Activated T-cell treated with anti-CD3 and anti-CD28 coated beads for 1 hour (primary cell): ENCODE measurements around the gene ZFP3.
A peak's percentile ranks its signal among the peaks of the same experiment; 100 is the strongest.
"Not testable (repeated sequence)": the region's sequence is repeated elsewhere in the genome, so short reads cannot be mapped to it uniquely, and the experiment has no call there.

Experiments
- DNase-seq: peaks from one replicate; pipeline ENCODE4 v3.0.0-alpha.2; 2020; ENCODE audit warnings: low read depth

The ZFP3 gene

DNA sequence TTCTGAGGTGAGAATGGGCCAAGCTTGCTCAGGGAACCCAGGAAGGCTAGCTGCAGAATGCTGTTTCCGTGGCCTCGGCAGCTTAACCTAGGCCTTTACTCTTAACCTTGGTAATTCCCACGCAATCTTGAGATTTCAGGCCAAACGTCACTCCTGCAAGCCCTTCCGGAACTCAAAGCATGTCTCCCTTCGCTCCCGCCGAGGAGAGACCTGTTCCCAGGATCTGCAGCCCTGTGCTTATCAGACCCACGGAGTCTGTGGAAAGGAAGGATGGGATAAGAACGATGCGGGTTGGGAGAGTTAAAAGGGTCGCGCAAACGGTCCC is 524 bp upstream of the ZFP3 start:
- DNase-seq, result no peak

DNA sequence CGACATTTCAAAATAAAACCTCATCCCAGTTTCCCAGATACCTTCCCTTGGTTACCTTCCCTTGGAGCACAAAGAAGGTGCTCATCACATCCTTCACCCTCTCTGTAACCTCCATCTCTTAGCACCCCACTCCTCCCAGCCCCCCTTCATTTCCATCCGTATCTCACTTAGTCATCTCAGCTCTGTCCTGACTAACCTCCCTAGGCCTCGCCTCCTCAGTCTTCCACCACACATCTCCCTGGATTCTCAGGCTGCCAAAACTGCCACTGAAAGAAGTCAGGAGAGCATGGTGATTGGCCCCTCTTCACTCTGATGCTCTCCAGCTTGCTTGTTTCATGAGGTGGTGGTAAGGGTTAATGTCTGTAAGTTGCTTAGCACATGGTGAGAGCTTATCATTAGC is 2.3 kb downstream of the ZFP3 start:
- DNase-seq, result no peak

DNA sequence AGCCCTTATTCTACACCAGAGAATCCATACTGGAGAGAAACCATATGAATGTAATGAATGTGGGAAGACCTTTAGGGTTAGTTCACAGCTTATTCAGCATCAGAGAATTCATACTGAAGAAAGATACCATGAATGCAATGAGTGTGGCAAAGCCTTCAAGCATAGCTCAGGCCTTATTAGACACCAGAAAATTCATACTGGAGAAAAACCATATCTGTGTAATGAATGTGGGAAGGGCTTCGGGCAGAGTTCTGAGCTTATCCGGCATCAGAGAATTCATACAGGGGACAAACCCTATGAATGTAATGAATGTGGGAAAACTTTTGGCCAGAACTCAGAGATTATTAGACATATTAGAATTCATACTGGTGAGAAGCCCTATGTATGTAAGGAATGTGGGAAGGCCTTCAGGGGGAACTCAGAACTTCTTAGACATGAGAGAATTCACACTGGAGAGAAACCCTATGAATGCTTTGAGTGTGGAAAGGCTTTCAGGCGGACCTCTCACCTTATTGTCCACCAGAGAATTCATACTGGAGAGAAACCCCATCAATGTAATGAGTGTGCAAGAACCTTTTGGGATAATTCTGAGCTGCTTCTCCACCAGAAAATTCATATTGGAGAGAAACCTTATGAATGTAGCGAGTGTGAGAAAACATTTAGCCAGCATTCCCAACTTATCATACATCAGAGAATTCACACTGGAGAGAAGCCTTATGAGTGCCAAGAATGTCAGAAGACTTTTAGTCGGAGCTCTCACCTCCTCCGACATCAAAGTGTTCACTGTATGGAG is 14.1 kb downstream of the ZFP3 start:
- DNase-seq, result no peak

DNA sequence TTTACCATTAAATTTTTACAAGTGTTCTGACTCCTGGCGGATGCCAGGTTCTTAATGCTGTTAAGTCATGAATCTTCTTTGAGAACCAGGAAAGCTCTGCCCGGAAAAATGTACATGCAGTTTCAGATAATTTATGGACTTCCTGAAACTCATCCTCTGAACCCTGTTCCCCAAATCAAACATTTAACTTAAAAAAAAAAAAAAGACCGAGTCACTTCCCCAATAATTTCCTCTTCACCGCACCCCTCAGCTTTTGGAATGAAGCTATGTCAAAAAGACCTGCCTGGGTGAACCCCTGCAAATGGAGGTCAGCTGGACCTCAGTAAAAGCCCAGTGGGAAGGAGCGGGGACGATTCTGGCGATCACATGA is 18.4 kb downstream of the ZFP3 start:
- no peak for DNase-seq

DNA sequence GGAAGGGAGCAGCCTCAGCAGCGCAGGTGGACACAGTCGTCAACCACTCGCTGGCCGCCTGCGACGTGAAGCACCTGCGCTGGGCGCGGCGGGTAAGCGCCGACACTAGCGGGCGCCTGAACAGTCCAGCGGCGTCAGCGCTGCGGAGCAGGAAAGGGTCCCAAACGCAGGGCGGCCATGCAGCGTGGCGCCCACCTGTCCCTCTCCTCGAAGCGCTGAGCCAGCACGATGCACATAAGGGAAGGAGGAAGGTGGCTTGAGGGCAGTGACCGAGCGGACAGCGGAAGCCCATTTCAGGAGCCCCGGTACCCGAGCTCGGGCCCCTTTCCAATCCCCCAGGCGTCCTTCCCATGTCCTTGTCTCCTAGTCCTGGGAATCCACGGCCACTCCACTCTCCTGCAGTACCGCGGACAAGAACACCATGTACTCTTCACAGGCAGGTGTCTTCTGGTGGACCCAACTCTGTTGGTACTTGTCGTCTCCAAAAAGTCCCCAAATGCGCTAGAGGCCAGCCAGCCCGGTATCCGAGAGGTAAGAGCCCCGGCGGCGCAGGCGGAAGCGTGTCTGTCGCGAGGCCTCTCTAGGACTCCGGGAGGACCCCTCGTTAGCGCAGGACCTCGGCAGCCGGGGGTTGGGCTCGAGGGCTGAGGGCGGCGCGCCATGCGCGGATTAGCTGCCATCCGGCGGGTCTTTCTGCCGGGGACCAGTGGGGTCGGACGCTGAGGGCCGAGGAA is 19.0 kb downstream of the ZFP3 start:
- DNase-seq, result peak; percentile 41

DNA sequence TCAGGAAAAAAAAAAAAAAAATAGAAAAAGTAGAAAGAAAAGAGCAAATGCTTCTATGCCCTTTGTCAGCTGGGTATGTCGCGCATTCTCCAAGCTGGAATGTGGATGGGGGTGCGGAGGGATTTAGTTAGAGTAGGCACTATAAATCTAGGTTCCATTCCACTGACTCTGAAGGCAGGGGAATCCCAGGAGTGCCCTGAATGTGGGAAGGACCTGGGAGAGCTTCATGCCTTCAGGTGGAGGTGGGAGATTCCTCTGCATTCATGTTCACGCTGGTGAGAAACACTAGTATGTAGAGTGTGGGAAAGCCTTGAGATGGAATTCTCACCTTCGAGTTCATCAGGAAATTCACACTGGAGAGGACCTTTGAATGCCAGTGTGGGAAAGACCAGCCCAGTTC is 21.0 kb downstream of the ZFP3 start:
- no peak for DNase-seq

DNA sequence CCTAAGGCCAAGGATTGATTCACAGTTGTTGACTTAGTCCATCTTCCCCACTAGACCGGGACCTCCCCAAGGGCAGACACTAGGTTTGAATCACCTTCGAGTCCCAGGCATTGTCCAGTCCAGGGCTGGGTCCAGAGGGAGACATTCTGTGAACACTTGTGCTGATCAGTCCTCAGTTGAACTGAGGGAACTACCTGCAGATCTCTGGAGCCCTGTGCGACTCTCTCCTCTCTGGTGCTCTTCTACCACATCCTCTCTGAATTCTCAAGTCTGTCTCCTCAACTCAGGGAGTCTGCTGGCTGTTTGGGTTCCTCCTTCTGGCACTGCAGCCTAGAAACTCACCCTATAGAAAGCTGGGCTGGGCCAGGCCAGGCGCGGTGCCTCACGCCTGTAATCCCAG is 22.6 kb downstream of the ZFP3 start:
- no peak for DNase-seq

DNA sequence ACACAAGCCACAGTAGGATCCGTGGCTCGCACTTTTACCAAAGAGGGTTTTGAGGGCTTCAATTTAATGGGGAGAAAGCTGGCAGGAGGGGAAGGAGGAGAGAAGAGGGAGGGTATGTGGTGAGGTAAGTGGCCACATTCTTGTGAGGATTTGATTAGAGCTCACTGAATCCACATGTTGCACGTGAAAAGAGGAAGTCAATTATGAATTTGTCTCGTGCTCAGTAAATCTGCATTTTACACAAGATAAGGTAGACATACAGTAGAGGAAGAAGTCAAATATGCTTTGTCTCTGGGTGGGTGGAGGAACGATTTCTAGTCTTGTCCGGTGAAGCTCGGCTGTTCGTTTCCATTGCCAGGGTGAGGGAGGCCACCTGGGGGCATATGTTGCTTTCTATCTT is 32.5 kb downstream of the ZFP3 start:
- no peak for DNase-seq

DNA sequence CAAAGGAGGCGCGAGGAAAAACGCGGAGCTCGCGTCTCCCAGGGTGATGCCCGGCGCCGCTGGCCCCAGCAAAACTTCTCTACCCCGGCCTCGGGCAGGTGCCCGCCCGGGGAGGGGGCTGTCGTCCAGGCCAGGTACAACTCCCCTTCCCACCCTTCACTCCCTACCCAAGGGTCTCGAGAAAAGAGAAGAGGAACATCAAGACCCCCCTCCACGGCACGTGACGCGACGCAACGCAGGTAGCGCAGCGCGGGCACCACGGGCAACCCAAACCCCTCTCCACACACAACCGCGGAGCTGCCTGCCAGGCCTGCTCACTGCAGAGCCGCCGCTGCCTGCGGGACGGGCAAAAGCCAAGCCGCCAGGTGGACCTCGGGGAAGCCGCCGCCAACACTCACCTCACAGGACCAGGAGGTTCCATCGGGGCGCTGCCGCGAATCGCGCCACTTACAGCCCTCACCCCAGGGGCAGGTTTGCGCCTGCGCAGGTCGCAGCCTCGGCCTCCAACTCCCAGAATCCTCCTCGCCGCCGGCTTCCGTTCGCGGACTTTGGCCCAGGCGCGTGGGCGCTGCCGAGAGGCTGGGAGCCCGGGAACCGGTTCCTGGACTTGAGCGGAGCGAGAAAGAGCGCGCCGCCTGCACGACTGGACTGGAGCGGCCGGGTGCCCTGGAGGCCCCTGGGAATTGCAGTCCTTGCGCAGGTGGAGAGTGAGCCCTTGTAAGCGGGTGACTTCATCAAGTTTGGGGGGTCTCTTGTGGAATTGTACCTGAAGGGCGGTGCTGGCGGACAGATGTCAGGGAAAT is 33.3 kb downstream of the ZFP3 start, which contains the start of gene ZNF232:
Gene ZNF232, minus strand, starts transcription at position 477 of the 803 bp plus-strand sequence. Its CDS starts 56 bp downstream, at position 421.
- DNase-seq, result peak; percentile 87

DNA sequence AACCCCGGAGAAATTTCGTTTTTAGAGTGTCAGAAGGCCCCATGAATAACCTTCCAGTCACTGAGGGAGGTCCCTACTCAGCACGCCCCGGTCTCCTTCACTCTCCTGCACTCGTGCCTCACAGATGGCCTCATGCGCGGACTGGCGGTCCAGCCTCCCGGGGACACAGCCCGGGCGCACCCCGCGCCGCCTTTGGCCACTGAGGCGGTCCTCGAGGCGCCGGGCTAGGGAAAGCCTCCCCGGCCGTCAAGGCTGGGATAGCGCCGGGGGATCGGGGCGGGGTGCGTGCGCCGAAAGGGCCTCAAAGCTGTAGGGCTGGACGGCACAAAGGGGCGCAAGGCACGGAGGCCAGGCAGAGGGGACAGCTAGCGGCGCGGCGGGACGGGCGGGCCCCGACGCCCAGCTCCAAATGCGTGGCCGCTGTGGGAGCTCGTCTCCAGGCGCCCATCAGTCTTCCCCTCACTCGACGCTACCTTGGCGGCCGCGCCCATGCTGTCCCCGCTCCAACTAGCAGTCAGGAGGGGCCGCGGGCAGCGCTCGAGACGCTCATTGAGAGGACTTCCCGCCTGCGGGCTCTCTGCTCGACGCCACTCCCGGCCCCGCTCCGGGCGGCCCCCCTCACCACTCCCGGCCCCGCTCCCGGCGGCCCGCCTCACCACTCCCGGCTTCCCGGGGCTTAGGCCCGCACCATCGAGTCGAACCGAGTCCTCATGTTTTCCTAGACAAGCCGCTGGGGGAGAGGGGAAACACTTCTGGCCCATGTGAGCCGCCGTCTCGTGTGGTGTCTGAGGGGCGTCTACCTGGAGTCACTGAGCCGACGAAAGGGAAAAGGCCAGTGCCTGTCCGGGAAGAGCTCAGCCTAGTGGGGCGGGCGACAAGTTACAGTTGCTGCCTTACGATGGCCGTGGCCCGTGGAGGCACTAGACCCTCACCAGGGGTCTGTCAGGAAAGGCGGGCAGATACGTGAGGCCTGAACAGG is 37.7 kb downstream of the ZFP3 start, which contains the start of gene USP6:
Gene USP6, plus strand, starts transcription at position 360 of the 979 bp plus-strand sequence. CDS start 14,336 bp downstream, outside the sequence.
- DNase-seq, result no peak

DNA sequence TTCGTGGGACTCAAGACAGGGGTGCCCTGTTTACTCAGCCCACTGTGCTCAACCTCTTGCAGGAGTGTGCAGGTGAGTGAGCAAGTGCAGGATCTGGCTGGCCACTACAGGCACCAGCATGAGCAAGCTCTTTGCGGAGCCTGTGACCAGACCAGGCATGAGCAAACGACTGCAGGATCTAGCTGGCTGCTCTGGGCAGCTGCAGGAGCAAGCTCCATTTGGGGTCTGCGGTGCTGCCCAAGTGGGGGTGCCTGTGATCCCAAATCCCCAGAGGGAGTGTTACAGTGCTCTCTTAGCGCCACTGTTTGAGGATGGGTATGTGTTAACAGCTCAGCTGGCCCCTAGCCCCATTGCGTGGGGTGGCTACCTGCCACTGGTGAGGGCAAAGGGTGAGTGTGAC is 40.0 kb downstream of the ZFP3 start:
- no peak for DNase-seq

DNA sequence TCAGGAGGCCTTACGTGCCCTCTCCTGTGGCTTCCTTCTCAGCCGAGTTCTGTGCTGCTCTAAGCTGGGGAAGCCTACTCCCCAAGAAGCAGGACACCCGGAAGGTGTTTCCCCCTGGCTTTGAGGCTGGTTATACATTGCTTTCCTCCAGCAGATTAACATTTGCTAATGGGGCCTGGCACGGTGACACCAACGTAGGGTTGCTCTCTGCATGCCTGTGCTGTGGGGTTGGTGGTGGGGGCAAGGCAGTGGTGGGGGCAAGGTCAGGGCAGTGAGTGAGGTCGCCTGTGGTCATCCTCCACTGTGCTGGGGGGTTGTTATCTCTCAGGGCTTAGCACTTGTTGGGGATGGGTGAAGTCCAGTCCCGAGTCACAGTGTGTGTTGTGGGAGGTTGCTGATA is 41.8 kb downstream of the ZFP3 start:
- DNase-seq, result no peak

DNA sequence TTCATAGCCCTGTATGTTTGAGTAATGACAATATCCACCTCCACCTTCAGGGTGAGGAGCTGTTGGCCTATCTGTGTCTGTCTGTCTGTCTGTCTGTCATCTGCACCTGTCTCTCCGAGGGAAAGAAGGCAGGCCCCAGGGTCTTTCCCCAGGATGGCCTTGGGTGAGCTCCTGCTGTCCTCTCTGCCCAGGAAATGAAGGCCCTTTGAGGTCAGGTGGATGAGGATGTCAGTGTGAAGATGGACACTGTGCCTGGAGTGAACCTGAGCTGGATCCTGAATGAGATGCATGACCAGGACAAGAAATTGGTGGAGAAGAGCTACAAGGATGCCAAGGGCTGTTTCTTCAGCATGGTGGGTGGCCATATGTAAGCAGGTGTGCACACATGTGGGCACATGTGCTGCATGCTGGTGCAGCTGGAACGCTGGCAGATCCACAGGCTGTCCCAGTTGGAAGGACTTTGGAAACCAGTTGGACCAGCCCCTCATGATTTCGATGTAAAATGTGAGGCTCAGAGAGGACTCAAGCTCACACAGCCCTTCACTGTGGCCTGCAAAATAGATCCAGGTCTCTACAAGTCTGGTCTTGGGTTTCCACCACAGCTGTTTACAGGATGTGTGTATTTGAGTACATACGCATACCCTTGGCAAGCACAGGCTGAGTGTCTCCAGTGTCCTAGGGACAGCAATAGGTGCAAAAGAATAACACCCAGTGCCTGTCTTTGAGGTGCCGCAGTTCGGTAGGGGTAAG is 42.3 kb downstream of the ZFP3 start:
- not testable (repeated sequence) for DNase-seq

DNA sequence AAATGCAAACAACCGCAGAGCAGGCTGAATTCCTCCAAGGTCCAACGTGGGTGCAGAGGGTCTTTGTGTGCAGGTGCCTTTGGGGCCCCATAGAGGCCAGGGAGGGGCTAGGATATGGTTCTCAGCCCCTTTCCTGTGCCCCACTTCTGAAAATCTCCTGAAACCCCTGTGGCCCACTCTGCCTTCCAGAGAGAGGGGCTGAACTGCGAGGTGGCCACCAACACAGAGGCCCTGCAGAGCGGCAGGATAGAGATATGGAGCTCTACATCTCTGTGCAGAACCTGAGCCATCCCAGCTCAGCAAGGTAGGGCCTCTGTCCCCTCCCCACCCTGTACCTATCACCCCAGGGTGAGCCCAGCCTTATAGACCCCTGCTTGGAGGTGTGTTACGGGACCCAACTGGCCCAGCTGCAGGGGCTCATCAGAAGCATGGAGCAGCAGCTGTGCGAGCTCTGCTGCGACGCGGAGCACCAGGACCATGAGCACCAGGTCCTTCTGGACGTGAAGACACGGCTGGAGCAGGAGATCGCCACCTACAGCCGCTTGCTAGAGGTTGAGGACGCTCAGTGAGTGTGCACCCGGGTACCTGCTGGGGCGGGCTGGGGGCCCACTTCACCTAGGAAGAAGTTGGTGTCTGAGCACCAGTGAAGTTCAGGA is 43.0 kb downstream of the ZFP3 start:
- DNase-seq, result no peak

DNA sequence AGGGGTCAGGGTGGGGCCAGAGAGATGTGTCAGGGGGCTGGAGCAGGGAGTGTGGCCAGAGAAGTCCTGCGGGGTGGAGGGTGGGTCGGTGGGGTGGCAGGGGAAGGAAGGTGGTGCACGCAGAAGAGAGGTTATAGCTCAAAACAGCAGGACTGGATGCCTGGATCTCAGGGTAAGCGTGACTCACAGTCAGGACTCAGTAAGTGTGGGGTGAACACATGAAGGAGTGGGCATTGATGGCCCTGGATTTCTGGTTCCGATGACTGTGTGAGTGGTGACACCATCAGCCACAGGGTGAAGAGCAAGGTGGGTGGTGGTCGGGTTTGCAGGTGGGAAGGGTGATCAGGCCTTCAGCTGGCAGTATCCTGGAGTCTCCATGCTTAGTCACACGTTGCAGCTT is 43.8 kb downstream of the ZFP3 start:
- DNase-seq, result not testable (repeated sequence)

DNA sequence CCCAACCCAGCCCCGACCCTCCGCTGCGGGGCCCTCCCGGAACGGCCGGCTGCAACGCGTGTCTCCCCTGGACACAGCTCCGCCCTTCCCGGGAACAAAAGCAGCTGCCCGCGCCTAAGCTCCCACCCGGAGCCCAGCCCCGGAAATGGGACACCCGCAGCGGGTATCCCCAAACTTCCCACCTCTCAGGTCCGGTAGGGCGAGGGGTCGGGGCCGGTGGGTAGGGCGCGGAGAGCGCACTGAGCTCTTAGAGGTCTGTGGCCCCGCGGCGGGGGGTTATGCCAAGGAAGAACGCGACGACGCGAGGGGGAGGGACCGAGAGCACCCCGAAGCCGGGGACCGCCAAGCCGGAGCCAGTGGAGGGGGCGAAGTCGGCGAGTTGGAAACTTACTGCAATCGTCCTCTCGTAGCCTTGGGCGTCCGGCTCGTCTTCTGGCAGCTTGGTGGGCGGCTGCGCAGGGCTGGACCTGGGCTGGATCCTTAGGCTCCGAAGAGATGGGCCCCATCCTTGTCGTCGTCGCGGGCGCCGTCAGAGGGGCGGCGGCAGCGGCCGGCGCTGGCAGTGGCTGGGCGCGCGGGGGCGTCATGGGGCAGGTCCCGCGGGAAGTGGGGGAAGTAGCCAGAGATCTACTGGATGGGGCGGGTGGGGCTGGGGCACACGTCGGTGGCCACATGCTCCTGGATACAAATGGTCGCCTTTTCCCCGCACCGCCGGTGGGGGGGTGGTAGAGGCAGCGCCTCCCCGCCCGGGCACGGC is 44.5 kb downstream of the ZFP3 start:
- DNase-seq, result no peak

DNA sequence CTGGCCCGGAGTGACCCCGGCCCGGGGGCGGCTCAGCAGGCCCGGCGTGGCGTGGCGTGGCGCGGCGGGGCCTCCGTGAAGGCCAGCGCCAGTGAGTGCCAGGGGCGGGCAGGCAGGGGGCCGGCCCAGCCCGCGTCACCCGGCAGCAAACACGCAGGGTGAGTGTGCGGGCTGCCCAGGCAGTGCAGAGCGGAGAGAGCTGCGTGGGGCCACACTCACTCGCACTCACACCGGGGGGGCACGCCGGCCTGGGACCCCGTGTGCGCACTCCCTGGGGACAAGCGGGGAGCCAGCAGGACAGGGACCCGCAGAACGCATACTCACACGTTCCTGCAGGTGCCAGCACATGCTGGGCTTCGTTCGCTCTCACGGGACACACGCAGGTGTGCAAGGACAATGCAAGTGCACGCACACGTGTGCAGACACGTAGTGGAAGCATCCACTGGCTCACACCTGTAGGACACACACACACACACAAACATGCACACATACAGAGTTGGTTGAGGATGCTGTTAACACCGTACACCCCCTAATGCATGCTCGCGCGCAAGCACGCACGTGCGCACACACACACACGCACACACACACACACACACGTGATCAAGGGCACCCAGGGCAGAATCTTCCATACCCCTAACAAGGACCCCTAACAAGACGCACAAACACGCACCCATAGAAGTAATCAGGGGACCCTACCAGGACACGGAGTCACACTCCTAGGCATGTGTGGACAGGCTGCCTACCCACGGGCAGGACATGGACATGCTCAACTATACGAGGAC is 45.3 kb downstream of the ZFP3 start:
- DNase-seq, result no peak

DNA sequence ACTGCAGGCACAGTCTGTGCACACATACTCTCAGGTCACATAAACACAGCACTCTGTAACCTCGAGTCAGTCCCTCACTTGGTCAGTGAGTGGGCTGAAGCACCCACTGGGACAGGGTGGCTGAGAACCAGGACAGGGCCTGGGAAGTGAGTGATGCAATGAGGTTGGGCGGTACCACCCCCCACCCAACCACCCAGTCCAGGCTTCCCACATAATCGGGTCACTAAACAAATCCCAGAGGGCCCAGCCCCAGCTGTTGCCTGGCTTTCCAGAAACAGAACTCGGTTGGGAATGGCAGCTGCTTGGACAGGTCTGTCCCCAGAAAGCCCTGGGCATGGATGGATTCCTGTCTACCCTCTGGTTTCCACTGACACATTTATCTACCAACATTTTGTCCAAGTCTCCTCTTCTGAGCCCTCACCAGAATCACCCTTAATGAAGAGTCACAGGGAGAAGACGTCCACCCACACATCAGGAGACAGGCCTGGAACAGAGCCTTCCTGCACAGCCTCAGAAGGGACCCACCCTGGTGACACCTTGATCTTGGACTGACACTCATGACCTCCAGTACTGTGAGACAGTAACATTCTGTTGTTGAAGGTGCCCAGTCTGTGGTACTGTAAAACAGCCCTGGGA is 46.0 kb downstream of the ZFP3 start:
- not testable (repeated sequence) for DNase-seq
